Trophoblast cell (in vitro differentiated cells and primary cell): ENCODE data around the gene RNF130.

ENCODE experiments used
- DNase-seq, 2 donors: peaks; one replicate each; pipeline ENCODE4 v3.0.0-alpha.2; 2016
- H2AFZ ChIP-seq: 2 replicates; pipeline ENCODE4 v1.6.1; 2013; ENCODE audit warnings: low read length, moderate library complexity, mild to moderate bottlenecking; ENCODE audit not compliant: insufficient read depth, poor library complexity
- H2AK5ac ChIP-seq: 2 replicates; pipeline ENCODE4 v1.6.1; 2013; ENCODE audit warnings: mild to moderate bottlenecking, low read length
- H2BK120ac ChIP-seq: 2 replicates; pipeline ENCODE4 v1.6.1; 2013; ENCODE audit warnings: low read length, mild to moderate bottlenecking, moderate library complexity; ENCODE audit not compliant: insufficient read depth, poor library complexity
- H2BK12ac ChIP-seq: 2 replicates; pipeline ENCODE4 v1.6.1; 2013; ENCODE audit warnings: mild to moderate bottlenecking, low read length, moderate library complexity
- H2BK5ac ChIP-seq: 2 replicates; pipeline ENCODE4 v1.6.1; 2013; ENCODE audit warnings: low read length, low read depth, moderate library complexity, mild to moderate bottlenecking; ENCODE audit not compliant: poor library complexity
- H3K14ac ChIP-seq: 2 replicates; pipeline ENCODE4 v1.6.1; 2013; ENCODE audit warnings: mild to moderate bottlenecking, low read length
- H3K18ac ChIP-seq: 2 replicates; pipeline ENCODE4 v1.6.1; 2013; ENCODE audit warnings: mild to moderate bottlenecking, low read length
- H3K23ac ChIP-seq: 2 replicates; pipeline ENCODE4 v1.6.1; 2013; ENCODE audit warnings: low read length
- H3K27ac ChIP-seq: 2 replicates; pipeline ENCODE4 v1.5.1; 2013; ENCODE audit warnings: low read depth, mild to moderate bottlenecking, inconsistent platforms, low read length, moderate library complexity
- H3K27me3 ChIP-seq: 2 replicates; pipeline ENCODE4 v1.6.1; 2013; ENCODE audit warnings: inconsistent platforms, mild to moderate bottlenecking, low read length, moderate library complexity; ENCODE audit not compliant: insufficient read depth
- H3K36me3 ChIP-seq, 2 experiments: 1 replicate in 1 of 2; 2 replicates in 1 of 2; pipeline ENCODE4 v1.6.1; 2013; ENCODE audit warnings: low read length in 2 of 2, mild to moderate bottlenecking in 2 of 2, moderate library complexity in 1 of 2; ENCODE audit not compliant: insufficient read depth in 2 of 2, control insufficient read depth in 1 of 2
- H3K4ac ChIP-seq: 2 replicates; pipeline ENCODE4 v1.6.1; 2013; ENCODE audit warnings: low read depth, mild to moderate bottlenecking, low read length, moderate library complexity
- H3K4me1 ChIP-seq, 2 experiments: 1 replicate in 1 of 2; 2 replicates in 1 of 2; pipeline ENCODE4 v1.6.1; 2013; ENCODE audit warnings: low read length in 2 of 2, mild to moderate bottlenecking in 2 of 2, moderate library complexity in 1 of 2; ENCODE audit not compliant: insufficient read depth in 2 of 2, control insufficient read depth in 1 of 2
- H3K4me2 ChIP-seq: 2 replicates; pipeline ENCODE4 v1.6.1; 2013; ENCODE audit warnings: inconsistent platforms, mild to moderate bottlenecking, low read length, moderate library complexity
- H3K4me3 ChIP-seq: 2 replicates; pipeline ENCODE4 v1.5.1; 2013; ENCODE audit warnings: mild to moderate bottlenecking, low read depth, low read length, inconsistent platforms
- H3K79me1 ChIP-seq: one replicate; pipeline ENCODE4 v1.6.1; 2013; ENCODE audit warnings: low read length
- H3K79me2 ChIP-seq: 2 replicates; pipeline ENCODE4 v1.6.1; 2013; ENCODE audit warnings: low read length, mild to moderate bottlenecking; ENCODE audit not compliant: control insufficient read depth, insufficient read depth, poor library complexity
- H3K9ac ChIP-seq: 2 replicates; pipeline ENCODE4 v1.6.1; 2013; ENCODE audit warnings: mild to moderate bottlenecking, low read length
- H3K9me3 ChIP-seq: 2 replicates; pipeline ENCODE4 v1.6.1; 2013; ENCODE audit warnings: low read depth, mild to moderate bottlenecking, control low read depth, inconsistent platforms, low read length; ENCODE audit not compliant: insufficient read depth
- H4K12ac ChIP-seq: 2 replicates; pipeline ENCODE4 v1.6.1; 2013; ENCODE audit warnings: low read depth, mild to moderate bottlenecking, low read length, moderate library complexity
- H4K8ac ChIP-seq: 2 replicates; pipeline ENCODE4 v1.6.1; 2013; ENCODE audit warnings: low read depth, mild to moderate bottlenecking, low read length, moderate library complexity
- H4K91ac ChIP-seq: one replicate; pipeline ENCODE4 v1.6.1; 2013; ENCODE audit warnings: low read depth, mild to moderate bottlenecking, low read length, moderate library complexity
- WGBS: extraction: QIAGEN DNeasy Blood & Tissue Kit; methylation state at CpG from one replicate; pipeline ENCODE4 v1.1.7; 2013; ENCODE audit warnings: missing lambda C conversion rate; ENCODE audit not compliant: insufficient read length, insufficient coverage; ENCODE audit errors: extremely low coverage; 5-methylcytosine and 5-hydroxymethylcytosine counted together

Gene RNF130

GRCh38 chr5:179953987-179954386 lies 117.6 kb downstream of the RNF130 start:
- H3K14ac ChIP-seq: no peak overlapping the region

DNA sequence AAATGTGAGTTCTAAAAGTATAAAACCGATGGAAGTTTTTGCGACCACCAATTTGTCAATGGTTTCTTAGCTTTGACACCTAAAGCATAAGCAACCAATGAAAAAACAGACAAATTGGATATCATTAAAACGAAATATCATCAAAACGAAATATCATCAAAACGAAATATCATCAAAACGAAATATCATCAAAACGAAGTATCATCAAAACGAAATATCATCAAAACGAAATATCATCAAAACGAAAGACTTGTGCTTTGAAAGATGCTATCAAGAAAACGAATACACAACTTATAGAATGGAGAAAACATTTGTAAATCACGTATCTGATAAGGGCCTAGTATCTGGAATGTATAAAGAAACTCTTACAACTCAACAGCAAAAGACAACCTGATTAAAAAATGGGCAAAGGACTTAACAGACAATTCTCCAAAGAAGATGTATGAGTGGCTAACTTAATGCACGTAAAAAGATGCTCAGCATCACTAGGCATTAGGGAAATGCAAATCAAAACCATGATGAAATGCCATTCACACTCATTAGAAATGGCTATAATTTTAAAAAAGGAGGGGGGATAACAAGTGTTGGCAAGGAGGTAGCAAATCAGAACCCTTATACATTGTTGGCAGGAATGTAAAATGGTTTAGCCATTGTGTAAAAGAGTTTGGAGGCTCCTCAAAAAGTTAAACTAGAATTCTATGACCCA lies 134.4 kb downstream of the RNF130 start:
- H3K27ac ChIP-seq: no peak overlapping the region
- H3K79me1 ChIP-seq: no peaks in the 10 kb centered on the region
- no peaks in the 10 kb centered on the region for H3K36me3 ChIP-seq
- no peaks in the 10 kb centered on the region for H3K27me3 ChIP-seq
- H3K4me1 ChIP-seq: no peaks in the 10 kb centered on the region
- H3K4me2 ChIP-seq: no peak overlapping the region
- H3K9ac ChIP-seq: no peak overlapping the region
- no peak overlapping the region for H3K14ac ChIP-seq
- H2AFZ ChIP-seq: no peak overlapping the region
- H3K79me2 ChIP-seq: no peaks in the 10 kb centered on the region
- H3K9me3 ChIP-seq: no peaks in the 10 kb centered on the region
- no peak overlapping the region for H3K23ac ChIP-seq
- H4K12ac ChIP-seq: no peak overlapping the region
- no peak overlapping the region for H3K4me3 ChIP-seq
- H2BK120ac ChIP-seq: no peak overlapping the region
- H4K91ac ChIP-seq: no peak overlapping the region
- no peak overlapping the region for H3K18ac ChIP-seq
- H2BK12ac ChIP-seq: no peak overlapping the region
- H4K8ac ChIP-seq: no peak overlapping the region
- no peak overlapping the region for H3K4ac ChIP-seq
- WGBS: no CpG with 5 or more reads among the region's 13 CpGs
- H2BK5ac ChIP-seq: no peak overlapping the region
- no peak overlapping the region for H2AK5ac ChIP-seq
- DNase-seq: no peak

More at GRCh38 chr5:179953987-179954386, 117.6 kb downstream of the RNF130 start:
- no peak overlapping the region for H2BK12ac ChIP-seq
- H4K91ac ChIP-seq: no peak overlapping the region
- no peak overlapping the region for H2BK5ac ChIP-seq
- no peaks in the 10 kb centered on the region for H3K4me1 ChIP-seq
- DNase-seq: no peak
- H3K23ac ChIP-seq: no peak overlapping the region
- no CpG with 5 or more reads among the region's 4 CpGs for WGBS
- no peak overlapping the region for H4K8ac ChIP-seq
- no peak overlapping the region for H2BK120ac ChIP-seq
- H3K4me3 ChIP-seq: no peak overlapping the region
- H3K79me2 ChIP-seq: no peaks in the 10 kb centered on the region
- H3K9me3 ChIP-seq: no peaks in the 10 kb centered on the region
- no peak overlapping the region for H3K27ac ChIP-seq
- H3K9ac ChIP-seq: no peak overlapping the region
- H2AFZ ChIP-seq: no peak overlapping the region
- H3K4me2 ChIP-seq: no peak overlapping the region
- peaks cover 0 to 4% of the 10 kb centered on the region in 2 experiments for H3K36me3 ChIP-seq
- no peak overlapping the region for H3K18ac ChIP-seq
- no peak overlapping the region for H3K4ac ChIP-seq
- no peaks in the 10 kb centered on the region for H3K27me3 ChIP-seq
- no peak overlapping the region for H4K12ac ChIP-seq
- no peak overlapping the region for H2AK5ac ChIP-seq
- no peaks in the 10 kb centered on the region for H3K79me1 ChIP-seq

DNA sequence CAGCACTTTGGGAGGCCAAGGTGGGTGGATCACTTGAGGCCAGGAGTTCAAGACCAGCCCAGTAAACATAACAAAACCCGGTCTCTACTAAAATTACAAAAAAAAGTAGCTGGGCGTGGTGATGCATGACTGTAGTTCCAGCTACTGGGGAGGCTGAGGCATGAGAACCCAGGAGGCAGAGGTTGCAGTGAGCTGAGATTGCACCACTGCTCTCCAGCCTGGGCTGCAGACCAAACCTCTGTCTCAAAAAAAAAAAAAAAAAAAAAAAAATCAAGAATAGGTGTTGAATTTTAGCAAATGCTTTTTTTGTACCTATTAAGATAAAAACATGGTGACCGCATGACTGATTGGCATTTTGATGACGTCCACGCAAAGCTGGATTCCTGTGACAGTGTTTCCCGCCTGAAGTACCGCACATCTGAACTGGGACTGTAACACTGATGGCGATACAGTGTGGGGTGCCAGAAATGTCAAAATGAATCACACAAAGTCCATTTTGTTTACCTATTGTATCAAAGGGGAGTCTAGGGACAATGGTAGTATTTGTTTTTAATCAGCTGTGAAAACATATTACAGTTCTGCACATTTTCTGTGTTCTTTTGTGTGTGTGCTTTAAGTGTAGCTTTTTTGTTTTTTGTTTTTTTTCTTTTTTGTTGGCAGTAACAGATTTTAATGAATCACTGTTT lies 140.6 kb downstream of the RNF130 start:
- Histone ChIP-seq H3K18ac (no peak overlapping the region), H2BK120ac (no peak overlapping the region), H3K4me2 (no peak overlapping the region), H2BK12ac (no peak overlapping the region), H2AK5ac (no peak overlapping the region), H3K4me3 (no peak overlapping the region), H2AFZ (no peak overlapping the region), H4K8ac (no peak overlapping the region), H3K4me1 (no peaks in the 10 kb centered on the region), H3K9ac (no peak overlapping the region), H3K27me3 (no peaks in the 10 kb centered on the region), H3K27ac (no peak overlapping the region), H3K4ac (no peak overlapping the region), H4K12ac (no peak overlapping the region), H3K9me3 (no peaks in the 10 kb centered on the region), H3K23ac (no peak overlapping the region), H2BK5ac (no peak overlapping the region), H3K36me3 (no peaks in the 10 kb centered on the region), H4K91ac (no peak overlapping the region), H3K79me2 (no peaks in the 10 kb centered on the region), H3K79me1 (no peaks in the 10 kb centered on the region), H3K14ac (no peak overlapping the region)
- no peak for DNase-seq
- no CpG with 5 or more reads among the region's 8 CpGs for WGBS

GRCh38 chr5:179927824-179928223 lies 143.7 kb downstream of the RNF130 start:
- Histone ChIP-seq H3K23ac (no peak overlapping the region), H3K36me3 (no peaks in the 10 kb centered on the region), H3K27me3 (no peaks in the 10 kb centered on the region), H3K4me3 (no peak overlapping the region), H3K9me3 (peaks cover 3% of the 10 kb centered on the region), H4K12ac (no peak overlapping the region), H3K9ac (no peak overlapping the region), H2BK5ac (no peak overlapping the region), H2AFZ (no peak overlapping the region), H3K18ac (no peak overlapping the region), H4K91ac (no peak overlapping the region), H3K14ac (no peak overlapping the region), H2BK120ac (no peak overlapping the region), H3K27ac (no peak overlapping the region), H3K79me2 (no peaks in the 10 kb centered on the region), H4K8ac (no peak overlapping the region), H3K79me1 (no peaks in the 10 kb centered on the region), H2AK5ac (no peak overlapping the region), H2BK12ac (no peak overlapping the region), H3K4me1 (no peaks in the 10 kb centered on the region), H3K4ac (no peak overlapping the region), H3K4me2 (no peak overlapping the region)
- DNase-seq: peak; percentile 81 to 88
- no CpG with 5 or more reads among the region's 7 CpGs for WGBS
